Measurements from ENCODE around the gene WRAP73.

WRAP73 gene

DNA sequence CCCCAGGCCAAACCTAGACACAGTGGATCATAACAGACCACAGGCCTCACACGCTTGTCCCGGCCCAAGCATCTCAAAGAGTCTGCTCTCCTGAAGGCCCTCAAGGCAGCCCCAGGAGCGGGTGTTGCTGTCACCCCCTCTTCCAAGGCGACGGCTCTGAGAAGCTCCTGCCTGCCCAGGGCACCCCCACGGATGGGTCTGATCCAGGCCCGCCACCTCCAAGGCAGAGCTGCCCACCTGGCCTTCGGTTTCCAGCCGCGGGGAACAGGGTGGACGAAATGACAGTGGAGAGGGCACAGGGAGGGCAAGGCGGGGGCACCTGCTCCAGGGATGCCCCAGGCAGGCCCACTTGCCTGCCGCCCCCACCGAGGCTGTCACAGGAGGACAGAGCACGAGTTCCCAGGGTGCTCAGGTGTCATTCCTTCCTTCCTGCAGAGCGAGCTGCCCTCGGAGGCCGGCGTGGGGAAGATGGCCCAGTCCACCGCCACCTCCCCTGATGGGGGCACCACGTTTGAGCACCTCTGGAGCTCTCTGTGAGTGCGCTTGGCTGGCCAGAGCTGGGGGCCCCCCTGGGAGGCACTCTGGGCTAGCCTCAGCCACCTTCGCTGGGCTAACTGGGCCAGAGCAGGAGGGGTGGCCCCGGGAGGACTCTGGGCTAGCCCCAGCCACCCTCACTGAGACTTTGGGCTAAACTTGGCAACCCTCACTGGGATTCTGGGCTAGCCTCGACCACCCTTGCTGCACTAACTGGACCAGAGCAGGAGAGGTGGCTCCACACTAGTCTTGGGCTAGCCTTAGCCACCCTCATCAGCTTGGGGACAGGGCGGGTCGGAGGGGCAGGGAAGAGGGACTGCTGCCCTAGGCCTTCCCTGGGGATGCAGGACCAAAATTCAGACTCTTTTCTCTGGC, 32.2 kb upstream of the WRAP73 start:
- no peak for DNase-seq

DNA sequence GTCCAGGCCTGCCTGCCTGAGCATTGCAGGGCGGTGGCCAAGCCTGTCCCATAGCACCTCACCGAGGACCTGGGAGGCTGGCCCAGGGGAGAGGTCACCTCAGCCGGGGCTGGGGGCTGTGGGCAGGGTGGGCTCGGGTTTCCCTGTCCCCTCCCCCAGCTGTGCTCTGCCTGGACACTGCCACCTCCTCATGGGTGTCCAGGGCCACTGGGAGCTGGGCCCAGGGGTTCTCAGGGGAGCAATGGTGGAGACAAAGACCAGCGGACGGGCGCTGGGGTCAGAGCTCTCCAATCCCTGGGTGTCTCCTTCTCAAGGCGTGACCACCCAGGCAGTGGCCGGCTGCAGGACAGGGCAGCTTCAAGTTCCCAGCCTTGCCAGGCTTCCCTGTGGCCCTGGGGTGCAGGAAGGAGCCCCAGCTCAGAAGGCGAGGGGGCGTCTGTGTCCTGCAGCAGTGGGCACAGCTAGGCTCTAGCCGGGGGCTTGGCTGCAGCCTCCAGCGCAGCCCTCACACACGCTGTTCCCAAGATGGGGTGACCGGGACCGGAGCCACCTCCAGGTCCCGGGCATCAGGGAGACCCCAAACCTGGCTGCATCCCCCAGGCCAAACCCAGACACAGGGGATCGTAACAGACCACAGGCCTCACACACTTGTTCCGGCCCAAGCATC, 31.5 kb upstream of the WRAP73 start:
- no peak for DNase-seq

DNA sequence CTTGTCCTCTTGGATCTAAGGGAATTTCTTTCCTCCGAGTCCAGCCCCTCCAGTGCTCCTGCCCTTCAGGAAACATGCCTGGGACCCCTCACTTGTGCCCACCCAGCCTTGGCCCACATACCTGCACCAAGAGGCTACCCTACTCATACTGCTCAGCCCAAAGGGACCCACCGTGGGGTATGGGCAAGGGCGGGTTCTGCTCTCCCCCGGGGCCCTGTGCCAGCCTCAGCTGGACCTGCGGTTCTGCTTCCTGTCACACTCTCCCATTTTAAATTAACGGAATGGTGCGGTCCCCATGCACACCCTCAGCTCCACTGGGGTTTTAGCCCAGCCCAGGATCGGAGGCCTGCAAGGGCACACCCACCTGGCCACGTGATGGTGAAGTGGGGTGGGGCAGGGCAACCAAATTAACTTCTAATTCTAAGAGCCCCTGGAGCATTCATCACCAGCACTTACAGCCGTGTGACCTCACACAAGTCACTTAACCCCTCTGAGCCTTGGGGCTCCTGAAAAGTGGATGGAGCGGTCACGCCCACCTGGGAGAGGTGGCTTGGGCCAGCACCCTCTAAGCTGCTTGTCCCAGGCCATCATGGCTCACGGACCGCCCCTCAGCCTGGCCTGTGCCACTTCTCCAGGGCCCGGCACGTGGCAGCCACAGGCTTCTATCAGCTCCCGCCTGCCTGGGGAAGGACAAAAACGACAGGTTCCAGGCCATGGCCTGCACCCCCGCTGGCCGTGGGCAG, 30.8 kb upstream of the WRAP73 start:
- DNase-seq: no peak

DNA sequence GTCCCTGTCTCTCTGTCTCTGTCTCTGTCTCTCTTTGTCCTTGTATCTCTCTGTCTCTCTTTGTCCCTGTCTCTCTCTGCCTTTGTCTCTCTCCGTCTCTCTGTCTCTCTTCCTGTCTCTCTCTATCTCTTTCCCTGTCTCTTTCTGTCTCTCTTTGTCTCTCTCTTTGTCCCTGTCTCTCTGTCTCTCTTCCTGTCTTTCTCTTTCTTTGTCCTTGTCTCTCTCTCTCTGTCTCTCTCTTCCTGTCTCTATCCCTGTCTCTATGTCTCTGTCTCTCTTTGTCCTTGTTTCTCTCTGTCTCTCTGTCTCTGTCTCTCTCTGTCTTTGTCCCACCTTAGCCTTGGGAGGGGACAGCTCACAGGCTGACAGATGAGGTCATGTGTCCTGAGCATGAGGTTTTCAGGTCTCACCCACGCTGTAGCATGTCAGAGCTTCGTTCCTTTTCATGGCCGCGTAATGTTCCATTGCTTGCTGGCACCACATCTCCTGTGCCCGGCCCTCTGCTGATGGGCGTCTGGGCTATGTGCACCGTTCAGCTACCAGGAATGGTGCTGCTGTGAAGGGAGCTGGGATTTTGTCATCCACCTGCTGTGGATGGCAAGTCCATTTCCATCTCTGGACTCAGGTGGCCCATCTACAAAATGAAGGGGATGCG, 30.0 kb upstream of the WRAP73 start:
- DNase-seq: no peak

DNA sequence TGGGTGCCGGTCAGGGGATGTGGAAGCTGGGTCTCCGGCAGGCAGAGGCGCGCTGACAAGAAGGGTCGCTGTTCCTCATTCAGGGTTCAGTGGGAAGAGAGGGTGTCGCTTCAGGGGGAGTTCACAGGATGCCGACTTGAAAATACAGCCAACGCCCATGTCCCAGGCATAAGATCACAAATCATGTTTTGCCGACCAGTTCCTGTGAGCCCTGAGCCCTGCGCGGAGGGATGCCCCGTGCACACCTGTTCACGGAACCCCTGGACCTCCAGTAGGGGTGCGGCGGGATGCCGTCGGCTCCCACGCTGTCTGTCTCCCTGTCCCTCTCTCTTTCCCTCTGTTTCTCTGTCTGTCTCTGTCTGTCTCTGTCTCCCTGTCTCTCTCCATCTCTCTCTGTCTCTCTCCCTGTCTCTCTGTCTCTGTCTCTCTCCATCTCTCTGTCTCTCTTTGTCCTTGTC, 29.2 kb upstream of the WRAP73 start:
- no peak for DNase-seq

DNA sequence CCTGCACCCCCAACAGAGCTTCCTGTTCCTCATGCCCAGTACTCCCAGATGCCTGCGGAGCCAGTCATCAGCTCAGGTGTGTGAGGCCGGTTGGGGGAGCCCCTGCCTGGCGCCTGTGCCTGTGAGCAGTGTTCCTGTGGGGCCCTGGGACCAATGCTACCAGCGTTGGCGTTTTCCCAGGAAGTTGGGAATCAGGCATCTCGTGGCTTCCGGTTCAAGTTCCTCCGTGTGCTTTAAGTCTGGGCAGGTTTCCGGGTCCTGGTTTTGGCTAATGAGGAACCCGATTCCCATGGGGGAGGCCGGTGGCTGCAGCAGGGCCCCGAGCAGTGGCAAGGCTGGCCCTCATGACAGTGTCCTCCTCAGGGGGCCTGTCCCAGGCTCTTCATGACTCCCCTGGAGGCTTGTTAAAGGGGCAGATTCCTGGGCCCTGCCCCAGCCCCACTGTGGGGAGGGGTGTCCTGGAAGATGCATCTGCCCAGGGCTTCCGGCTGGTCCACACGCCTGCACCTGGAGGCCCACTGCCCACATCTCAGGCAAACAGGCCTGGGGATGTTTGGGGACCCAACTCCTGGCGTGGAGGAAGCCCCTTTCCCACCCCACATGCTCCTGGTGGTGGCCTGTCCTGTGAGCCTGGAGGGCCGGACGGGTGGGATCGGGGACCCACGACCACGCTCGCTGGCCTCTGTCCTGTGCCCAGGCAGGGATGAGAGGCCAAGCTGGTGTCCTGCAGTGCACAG, 28.6 kb upstream of the WRAP73 start:
- no peak for DNase-seq

DNA sequence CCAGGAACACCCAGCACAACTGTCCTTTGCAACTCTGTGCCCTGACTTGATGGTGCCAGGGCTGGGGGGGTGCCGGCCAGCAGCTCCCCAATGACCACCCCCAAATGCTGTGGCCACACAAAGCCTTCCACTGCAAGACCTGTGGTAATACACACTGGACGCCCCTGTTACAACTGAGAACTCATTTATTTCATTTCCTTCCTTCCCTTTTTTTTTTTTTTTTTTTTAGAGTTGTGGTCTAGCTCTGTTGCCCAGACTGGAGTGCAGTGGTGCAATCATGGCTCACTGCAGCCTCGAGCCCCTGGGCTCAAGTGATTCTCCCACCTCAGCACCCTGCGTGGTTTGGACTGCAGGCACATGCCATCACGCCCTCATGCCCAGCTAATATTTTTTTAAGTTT, 27.6 kb upstream of the WRAP73 start:
- no peak for DNase-seq

DNA sequence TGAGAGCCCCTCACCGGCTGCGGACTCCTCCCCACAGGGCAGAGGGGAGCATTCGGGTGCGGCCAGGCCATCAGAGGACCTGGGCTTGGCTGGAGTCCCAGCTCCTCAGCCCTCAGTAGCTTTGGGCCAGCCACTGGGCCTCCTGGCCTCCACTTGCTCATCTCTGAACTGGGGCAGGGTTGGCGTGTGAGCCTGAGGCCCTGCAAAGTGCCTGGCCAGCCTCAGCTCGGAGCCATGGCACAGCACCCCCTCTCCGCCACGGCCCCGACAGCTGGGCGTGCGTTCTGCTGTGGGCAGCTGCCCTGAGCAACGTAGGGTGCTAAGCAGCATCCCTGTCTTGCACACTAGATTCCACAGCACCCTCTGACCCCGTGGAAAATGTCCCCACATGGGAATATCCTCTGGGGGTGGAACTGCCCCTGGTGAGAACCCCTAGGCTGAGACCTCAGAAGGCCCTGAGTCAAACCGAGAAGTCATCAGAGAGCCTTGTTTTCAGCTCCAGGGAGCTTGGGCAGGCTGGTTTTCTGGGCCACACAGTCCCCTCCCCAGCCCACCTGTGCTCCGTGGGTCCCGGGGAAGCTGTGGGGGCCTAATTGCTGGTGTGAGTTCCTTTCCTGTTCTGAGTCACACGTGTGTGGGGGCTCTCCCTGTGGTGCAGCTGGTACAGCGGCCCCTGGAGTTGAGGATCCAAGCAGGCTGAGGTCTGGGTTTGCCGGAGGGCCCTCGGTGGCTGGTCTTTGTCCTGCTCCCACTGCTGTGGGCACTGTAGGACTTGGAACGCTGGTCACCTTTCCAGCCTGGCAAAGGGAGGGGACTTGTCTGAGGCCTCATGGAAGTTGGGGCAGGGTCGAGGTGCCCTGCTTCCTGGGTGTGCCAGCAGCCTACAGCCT, 26.9 kb upstream of the WRAP73 start:
- no peak for DNase-seq

DNA sequence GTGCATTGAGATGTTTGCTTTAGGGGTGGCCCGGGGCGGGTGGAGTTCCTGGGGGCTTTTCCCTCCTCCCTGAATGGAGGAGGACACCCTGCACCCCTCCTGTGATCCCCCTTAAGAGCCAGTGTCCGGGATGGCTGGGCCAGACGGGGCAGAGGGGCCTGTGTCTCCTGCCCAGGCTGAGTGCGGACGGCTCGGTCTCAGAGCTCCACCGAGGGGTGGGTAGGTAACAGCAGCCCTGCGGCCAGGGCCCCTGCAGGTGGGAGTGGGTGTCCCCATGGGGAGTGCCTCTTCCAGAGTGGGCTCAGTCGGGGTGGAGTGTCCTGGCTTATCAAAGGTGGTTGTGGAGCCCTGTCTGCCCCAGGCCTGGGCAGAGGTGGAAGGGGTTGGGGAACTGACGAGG, 25.5 kb upstream of the WRAP73 start:
- no peak for DNase-seq

DNA sequence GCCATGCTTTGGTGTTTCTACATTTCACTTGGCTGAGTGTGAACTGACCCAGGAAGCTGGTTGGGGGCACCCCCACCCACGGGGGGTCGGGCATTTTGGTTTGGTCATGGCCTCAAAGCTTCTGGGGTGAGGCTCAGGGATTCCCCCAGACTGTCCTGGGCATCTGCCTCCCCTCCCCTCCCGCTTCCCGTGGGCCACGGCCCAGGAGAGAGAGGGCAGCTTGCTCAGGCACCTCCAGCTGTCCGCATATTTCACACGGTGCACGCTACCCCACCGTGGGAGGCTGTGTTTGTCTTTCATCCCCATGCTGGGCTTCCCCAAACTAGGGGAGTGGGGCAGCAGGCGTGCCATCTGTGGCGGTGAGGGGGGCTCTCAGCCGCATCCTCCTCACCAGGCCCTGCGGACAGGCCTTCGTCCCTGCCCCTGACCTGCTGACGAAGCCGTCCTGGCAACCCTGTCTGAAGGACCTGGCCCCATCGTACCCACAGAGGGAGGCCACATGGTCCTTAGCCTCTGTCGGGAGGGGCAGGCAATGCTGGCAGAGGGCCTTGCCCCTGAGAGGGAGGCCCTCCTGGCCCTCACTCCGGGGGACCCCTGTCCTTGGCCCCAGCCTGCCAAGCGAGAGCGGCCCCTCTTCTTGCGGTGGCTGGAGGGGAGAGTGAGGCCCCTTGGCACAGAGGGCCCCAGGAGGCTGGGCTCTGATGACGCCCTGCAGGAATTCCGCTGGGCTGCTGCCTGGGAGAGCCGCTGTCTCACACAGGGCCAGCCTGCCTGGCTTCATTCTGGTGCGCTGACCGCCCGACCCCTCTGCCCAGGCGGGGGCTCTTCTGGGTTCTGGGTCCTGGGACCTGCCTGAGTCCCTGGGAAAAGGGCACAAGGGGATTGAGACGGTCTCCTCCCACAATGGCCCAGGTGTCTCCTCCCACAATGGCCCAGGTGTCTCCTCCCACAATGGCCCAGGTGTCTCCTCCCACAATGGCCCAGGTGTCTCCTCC, 24.5 kb upstream of the WRAP73 start:
- no peak for DNase-seq

DNA sequence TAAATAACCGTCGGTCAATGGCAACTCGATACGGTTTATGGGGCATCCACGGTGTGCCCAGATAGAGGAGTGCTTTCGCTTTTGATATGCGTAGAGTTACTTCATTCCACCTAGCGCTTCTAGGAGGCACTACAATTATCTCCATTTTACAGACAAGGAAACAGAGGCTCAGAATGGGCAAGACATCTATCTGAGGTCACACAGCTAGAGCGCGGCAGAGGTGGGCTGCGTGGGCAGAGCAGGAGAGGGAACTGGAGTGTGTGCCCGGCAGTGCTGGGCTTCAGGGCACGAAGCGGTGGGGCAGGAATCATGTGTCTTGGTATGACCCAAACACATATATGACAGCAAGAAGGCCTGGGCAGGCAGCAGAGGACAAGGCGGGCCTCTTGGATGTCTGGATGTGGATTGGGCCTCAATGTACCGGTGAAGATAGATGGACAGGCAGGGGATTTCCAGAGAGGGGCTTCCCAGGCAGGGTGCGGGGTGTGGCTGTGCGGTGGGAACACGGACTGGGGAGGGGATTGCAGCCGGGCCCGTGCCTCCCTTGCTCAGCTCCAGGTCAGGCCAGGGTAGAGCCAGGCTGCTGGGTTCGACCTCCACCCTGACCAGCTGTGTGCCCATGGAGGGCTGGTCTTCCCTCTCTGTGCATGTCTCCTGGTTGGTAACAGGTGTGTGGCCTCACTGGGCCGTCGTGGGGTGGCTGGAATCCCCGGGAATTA, 23.6 kb upstream of the WRAP73 start:
- DNase-seq: no peak

DNA sequence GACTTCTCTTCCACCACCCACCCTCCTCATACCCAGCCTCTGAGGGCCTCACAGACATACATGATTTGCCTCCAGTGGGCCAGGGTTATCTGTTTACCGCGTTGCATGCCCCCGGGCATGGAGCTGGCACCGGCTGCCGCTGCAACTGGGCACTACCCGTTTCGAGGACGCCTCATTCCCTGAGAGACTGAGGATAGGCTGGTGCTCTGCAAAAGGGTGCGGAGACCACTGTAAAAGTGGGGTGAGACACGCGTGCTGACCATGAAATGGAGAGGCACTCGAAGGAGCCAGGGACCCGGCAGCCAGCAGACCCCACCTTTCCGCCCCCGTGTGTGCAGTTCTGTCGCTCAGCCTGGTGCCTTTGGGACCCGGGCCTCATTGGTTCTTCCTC, 23.1 kb upstream of the WRAP73 start:
- no peak for DNase-seq

DNA sequence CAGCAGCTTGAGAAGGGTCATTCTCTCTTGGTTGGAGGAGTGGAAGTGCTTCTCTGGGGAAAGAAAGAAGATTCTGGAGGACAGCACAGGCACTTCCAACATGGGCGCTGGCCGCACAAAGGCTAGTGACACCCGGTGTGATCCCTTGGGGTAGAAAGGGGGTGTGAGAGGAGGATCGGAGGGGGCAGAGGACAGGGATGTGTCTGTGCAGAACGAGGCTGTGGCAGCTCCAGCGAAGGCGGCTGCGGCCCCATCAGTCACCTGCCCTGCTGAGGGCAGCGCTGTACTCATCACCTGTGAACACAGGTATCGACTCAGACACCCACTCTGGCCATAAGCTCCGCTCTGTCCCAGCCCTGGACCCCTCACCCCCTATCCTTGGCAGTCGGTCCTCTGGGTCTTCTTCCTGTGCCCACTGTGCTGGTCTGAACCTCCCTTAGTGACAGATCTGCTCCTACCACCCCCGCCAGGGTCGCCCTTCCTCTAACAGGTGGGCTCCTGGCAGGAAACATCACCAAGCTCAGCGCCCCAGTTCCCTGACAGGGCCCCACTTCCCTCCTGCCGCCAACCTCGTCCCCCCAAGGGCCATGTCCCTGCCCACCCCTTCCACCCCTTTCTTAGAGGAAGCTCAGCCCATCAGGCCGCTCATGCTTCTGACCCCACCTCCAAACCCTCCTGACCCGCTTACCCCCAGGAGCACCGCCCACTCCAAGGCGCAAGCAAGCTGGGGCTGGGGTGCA, 22.5 kb upstream of the WRAP73 start:
- DNase-seq: no peak

DNA sequence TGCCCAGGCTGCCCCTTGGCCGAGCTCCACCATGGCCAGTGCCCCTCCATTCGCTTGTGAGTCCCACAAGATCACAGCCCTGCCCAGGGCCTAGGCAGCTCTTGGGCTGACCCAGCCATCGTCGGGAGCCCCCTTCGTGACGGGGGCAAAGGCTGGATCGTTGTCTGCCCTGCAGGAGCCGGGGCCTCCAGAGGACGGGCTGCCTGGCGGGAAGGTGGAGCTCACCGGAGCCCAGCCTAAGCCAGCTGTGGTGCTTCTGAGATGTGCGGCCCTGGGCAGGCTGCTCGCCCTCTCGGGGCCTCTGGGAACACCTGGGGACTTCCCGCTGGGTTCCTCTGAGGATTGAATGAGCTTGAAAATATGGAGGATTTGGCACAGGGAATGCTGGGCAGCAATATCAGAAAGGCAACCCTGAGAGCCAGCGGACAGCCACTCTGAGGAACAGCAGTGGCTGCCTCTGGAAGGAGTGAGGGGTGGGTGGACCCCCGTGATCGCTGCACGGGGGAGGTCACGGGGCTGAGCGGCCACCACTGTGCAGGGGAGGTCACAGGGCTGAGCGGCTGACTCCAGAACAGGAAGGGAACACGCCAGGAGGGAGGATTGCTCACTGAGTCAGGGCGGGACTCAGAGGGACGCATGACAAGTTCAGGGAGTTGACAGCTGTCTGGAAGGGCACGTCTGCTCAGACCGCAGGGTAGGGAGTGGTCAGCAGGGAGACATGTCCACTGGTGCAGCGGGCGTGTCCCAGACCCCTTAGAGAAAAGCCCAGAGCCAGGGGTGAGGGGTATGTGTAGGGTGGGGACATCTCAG, 21.7 kb upstream of the WRAP73 start:
- DNase-seq: peak; percentile 69

DNA sequence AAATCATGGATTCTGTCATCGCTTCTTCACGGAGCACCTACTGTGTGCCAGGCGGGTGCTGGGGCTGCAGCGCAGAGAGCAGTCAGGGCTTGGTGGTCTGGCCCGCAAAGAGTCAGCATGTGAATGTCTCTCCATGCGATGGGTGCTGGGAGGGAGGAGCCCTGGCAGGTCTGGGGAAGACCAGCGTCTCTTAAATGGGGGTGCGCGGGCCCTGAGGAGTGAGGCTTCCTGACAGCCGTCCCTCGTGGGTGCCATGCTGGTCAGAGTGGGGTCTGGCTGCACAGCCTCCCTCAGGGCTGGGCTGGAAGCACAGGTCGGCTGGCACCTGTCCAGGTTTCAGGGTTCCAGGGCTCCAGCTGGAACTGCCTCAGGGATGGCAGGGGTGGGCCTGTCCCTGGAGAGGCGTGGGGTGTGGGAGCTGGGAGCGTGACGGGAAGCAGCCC, 20.9 kb upstream of the WRAP73 start:
- no peak for DNase-seq

DNA sequence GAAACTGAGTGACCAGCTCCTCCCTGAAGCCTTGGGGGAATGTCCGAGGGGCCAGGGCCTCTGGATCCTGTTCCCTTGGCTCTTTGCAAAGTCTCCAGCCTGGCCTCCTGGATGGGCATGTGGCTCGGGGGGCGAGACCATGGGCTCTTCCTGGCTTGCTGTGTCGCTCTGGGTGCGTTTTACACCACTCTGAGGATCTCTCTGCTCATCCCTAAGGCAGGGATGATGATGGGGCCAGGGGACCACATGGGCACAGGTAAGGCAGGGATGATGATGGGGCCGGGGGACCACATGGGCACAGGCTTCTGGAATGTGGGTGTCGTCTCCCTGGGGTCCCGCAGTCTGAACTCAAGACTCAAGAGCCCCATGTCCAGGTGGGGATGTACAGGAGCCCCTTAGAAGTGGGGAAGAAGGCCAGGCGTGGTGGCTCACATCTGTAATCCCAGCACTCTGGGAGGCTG, 20.1 kb upstream of the WRAP73 start:
- DNase-seq: no peak

DNA sequence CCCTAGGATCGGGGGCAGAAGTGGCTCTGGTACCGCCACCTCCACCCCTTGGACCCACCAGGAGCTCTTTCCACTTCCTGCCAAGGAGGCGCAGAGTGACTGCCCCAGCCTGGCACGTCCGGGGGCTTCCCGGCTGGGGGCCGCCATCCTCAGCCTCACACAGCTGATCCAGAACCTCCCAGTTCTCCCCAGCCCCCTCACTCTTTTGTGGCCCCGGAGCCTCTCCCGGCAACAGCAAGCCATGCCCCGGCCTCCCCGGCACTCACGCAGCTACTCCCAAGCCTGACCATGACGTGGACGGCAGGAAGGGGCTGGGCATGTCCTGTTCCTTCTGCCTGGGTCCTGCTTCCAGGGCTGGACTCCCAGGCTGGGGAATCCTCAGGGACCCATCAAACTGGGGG, 19.5 kb upstream of the WRAP73 start:
- no peak for DNase-seq
